GM12878 (cell line): Measurements from ENCODE around the gene NFE2L3. TPM values are rescaled to one million over a fixed set of nuclear protein-coding genes. Genes with fewer than 3 reads are reported as not detected.

Experiments
- ATAC-seq: fragments of 200-7000 bp; cut with Tn5 transposase; 3 replicates; pipeline ENCODE4 v1.9.1; 2020; ENCODE audit warnings: mild to moderate bottlenecking, moderate library complexity
- BruUV-seq: library from RNA; stranded (reverse); fragments of 400-500 nt; replicated peaks from 2 replicates; lab custom pipeline; 2021; lab: Mats Ljungman, UMichigan
- CTCF ChIA-PET: fragments of 300-600 bp; sonication (Branson Sonifier 250); formaldehyde crosslinking; extraction: SDS; loops from one replicate; lab custom pipeline; 2021; ENCODE audit warnings: inconsistent platforms; lab: Yijun Ruan, JAX
- POLR2A ChIA-PET: fragments of 350-600 bp; formaldehyde crosslinking; extraction: SDS; loops from one replicate; lab custom pipeline; 2021; ENCODE audit warnings: inconsistent platforms; lab: Charles Lee
- RAD21 ChIA-PET: fragments of 300-600 bp; sonication (Branson Sonifier 250); formaldehyde crosslinking; loops from one replicate; lab custom pipeline; 2023; ENCODE audit warnings: antibody characterized with exemption; ENCODE audit not compliant: unreplicated experiment; lab: Charles Lee
- SMC1A ChIA-PET: fragments of 300-600 bp; sonication (Branson Sonifier 250); formaldehyde crosslinking; loops from one replicate; lab custom pipeline; 2023; ENCODE audit not compliant: unreplicated experiment, uncharacterized antibody; lab: Charles Lee
- DNase-seq: peaks from one replicate; pipeline ENCODE4 v3.0.0-alpha.2; 2011; ENCODE audit warnings: low read depth, low spot score
- FAIRE-seq: peaks from 3 replicates; lab custom pipeline; 2011; peaks lifted over from hg19 to GRCh38; lab: Jason Lieb, UNC
- H2AFZ ChIP-seq: 2 replicates; pipeline ENCODE4 v1.6.0; 2011; ENCODE audit warnings: low read depth, low read length, control low read depth; ENCODE audit not compliant: control insufficient read depth
- H3K27ac ChIP-seq: 2 replicates; pipeline ENCODE4 v1.5.1; 2011; ENCODE audit warnings: control low read depth; ENCODE audit not compliant: control insufficient read depth, insufficient read depth
- H3K27me3 ChIP-seq, 2 experiments: replicated peaks in 1 of 2; 2 replicates each; pipeline versions ENCODE4 v1.6.0 to v1.6.1; 2011; ENCODE audit warnings: low read length in 1 of 2; ENCODE audit not compliant: control insufficient read depth in 2 of 2, insufficient read depth in 2 of 2
- H3K36me3 ChIP-seq, 2 experiments: 2 replicates each; pipeline ENCODE4 v1.5.1; 2011; ENCODE audit warnings: low read length in 1 of 2; ENCODE audit not compliant: control insufficient read depth in 2 of 2, insufficient read depth in 2 of 2
- H3K4me1 ChIP-seq: 2 replicates; pipeline ENCODE4 v1.6.1; 2011; ENCODE audit warnings: mild to moderate bottlenecking, low read length, moderate library complexity, mixed read lengths; ENCODE audit not compliant: control insufficient read depth, insufficient read depth
- H3K4me2 ChIP-seq: 2 replicates; pipeline ENCODE4 v1.6.0; 2011; ENCODE audit warnings: control low read depth; ENCODE audit not compliant: control insufficient read depth, insufficient read depth
- H3K4me3 ChIP-seq: fragments of 200-600 bp; sonication (generic); 2 replicates; pipeline ENCODE4 v1.5.1; 2016
- H3K79me2 ChIP-seq: 2 replicates; pipeline ENCODE4 v1.6.0; 2011; ENCODE audit warnings: low read length; ENCODE audit not compliant: control insufficient read depth, insufficient read depth
- H3K9ac ChIP-seq: 2 replicates; pipeline ENCODE4 v1.8.0; 2011; ENCODE audit warnings: low read length, control low read depth, mixed read lengths; ENCODE audit not compliant: control insufficient read depth, insufficient read depth
- H3K9me3 ChIP-seq: replicated peaks from 3 replicates; pipeline ENCODE4 v1.5.1; 2011; ENCODE audit warnings: mild to moderate bottlenecking, low read length; ENCODE audit not compliant: control insufficient read depth, insufficient read depth
- H4K20me1 ChIP-seq: 2 replicates; pipeline ENCODE4 v1.6.0; 2011; ENCODE audit not compliant: control insufficient read depth, insufficient read depth
- CHD4 ChIP-seq: fragments of 200-600 bp; sonication (generic); IDR thresholded peaks from 2 replicates; pipeline ENCODE4 v1.6.1; 2016; ENCODE audit warnings: mild to moderate bottlenecking
- HCFC1 ChIP-seq: fragments of 150-350 bp; IDR thresholded peaks from 2 replicates; pipeline ENCODE4 v1.6.1; 2014; ENCODE audit warnings: low read length
- KDM1A ChIP-seq: fragments of 200-600 bp; sonication (generic); IDR thresholded peaks from 2 replicates; pipeline ENCODE4 v1.6.1; 2016; ENCODE audit warnings: borderline replicate concordance
- RUNX3 ChIP-seq: IDR thresholded peaks from 2 replicates; pipeline ENCODE4 v1.6.1; 2012; ENCODE audit warnings: low read length, inconsistent platforms
- SRF ChIP-seq, 2 experiments: IDR thresholded peaks; 2 replicates each; pipeline ENCODE4 v1.6.1; 2011; ENCODE audit warnings: low read depth in 2 of 2, low read length in 2 of 2, mild to moderate bottlenecking in 1 of 2, moderate library complexity in 1 of 2
- WGBS: methylation state at CpG from one replicate; pipeline ENCODE4 v1.1.6; 2016; ENCODE audit warnings: low lambda C conversion rate; ENCODE audit not compliant: insufficient replicate concordance, insufficient coverage; ENCODE audit errors: missing lambda C conversion rate; 5-methylcytosine and 5-hydroxymethylcytosine counted together
- in situ Hi-C: fragments of 300-500 bp; cut with MboI; formaldehyde crosslinking; loops from 9 replicates; pipeline ENCODE4 v1.14.3; 2018; ENCODE audit warnings: mixed read lengths
- intact Hi-C: fragments of 100-400 bp; cut with micrococcal nuclease; formaldehyde crosslinking; loops from one replicate; pipeline ENCODE4 v1.14.2; 2022; ENCODE audit not compliant: unreplicated experiment
- polyA plus RNA-seq, 11 experiments: library from polyadenylated mRNA; depleted of rRNA in 4 of 11; unstranded in 6 of 11; stranded (reverse) in 5 of 11; fragments of >200 nt; fragmentation: Nextera tagmentation in 4 of 11; fragmentation: Illumina TruSeq in 1 of 11; extraction: Ambion mirVana in 4 of 11; extraction: Trizol in 1 of 11; gene quantifications; 1 replicate in 1 of 11; 2 replicates in 10 of 11; pipeline versions ENCODE4 v1.2.1 to v1.2.3, GENCODE V29; 2011 to 2016; ENCODE audit warnings: inconsistent platforms in 2 of 11, missing spikeins in 2 of 11, low read depth in 1 of 11
- total RNA-seq, 4 experiments: library from RNA; depleted of rRNA in 3 of 4; stranded (reverse); fragments of >200 nt in 3 of 4; fragmentation: Illumina TruSeq in 1 of 4; extraction: Trizol in 1 of 4; gene quantifications; 2 replicates each; pipeline versions ENCODE4 v1.2.1 to v1.2.3, GENCODE V29; 2013 to 2021
- TF ChIP-seq, protein P1 (sequence below): fragments of 450-650 bp; IDR thresholded peaks from 2 replicates; pipeline ENCODE4 v1.6.1; 2014; ENCODE audit warnings: mild to moderate bottlenecking
- TF ChIP-seq, protein P2 (sequence below): fragments of 450-650 bp; IDR thresholded peaks from 2 replicates; pipeline ENCODE4 v1.6.1; 2017; ENCODE audit warnings: mild to moderate bottlenecking, low read depth, inconsistent platforms; ENCODE audit not compliant: poor library complexity, severe bottlenecking
- TF ChIP-seq, protein P3 (sequence below): fragments of 150-350 bp; IDR thresholded peaks from 2 replicates; pipeline ENCODE4 v1.6.1; 2016; ENCODE audit warnings: low read depth, low read length
- TF ChIP-seq, protein P4 (sequence below): fragments of 450-650 bp; formaldehyde crosslinking; IDR thresholded peaks from 2 replicates; pipeline ENCODE4 v1.5.0; 2022; ENCODE audit warnings: mild to moderate bottlenecking, missing genetic modification characterization
- TF ChIP-seq, protein P5 (sequence below): IDR thresholded peaks from 2 replicates; pipeline ENCODE4 v1.6.1; 2011; ENCODE audit warnings: borderline replicate concordance, low read depth, mild to moderate bottlenecking, moderate library complexity, low read length; ENCODE audit not compliant: insufficient read depth, poor library complexity, severe bottlenecking

The NFE2L3 gene
- total and polyA plus RNA-seq, 10 of the 15 experiments (the other 5 are each of a cell fraction or from before 2014, with no cell fraction given), result 4.4 to 34.9 (median 13.0) TPM

DNA sequence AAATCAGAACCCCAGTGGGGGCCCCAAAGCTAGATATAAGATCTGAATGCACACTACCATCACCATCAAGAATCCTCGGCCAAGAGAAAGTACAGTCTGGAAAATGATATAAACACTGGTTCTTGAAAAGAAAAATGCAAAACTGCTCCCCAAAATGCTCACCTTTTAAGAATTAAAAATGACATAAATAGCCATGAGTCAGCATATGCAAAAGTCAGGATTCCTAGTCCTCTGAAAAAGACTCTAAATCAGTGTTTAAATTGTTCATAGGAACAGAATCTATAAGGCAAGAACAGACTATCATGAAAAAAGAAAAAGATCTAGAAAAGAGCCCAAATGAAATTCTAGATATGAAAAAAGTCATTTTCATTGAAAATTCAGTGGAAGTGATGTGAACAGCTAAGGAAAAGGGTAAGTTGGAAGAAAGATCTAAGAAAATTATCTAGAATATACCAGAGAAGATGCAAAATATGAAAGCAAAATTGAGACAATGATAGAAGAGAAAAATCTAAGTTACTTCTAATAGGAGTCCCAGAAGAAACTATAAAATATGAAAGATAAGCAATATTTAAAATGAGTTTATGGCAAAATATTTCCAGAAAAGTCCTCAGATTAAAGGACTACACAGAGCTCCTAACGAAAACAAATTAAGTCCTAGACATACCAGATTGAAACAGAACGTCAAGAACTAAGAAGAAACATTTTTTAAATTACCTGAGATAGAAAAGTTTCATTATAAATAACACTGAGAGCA, 29.7 kb downstream of the NFE2L3 start:
- Histone ChIP-seq H3K79me2 (no peaks in the 10 kb centered on the region), H3K4me3 (no peak overlapping the region), H4K20me1 (no peaks in the 10 kb centered on the region), H3K27ac (no peak overlapping the region), H2AFZ (no peak overlapping the region), H3K27me3 (no peaks in the 10 kb centered on the region), H3K9ac (no peak overlapping the region), H3K4me1 (no peaks in the 10 kb centered on the region; the same call in 1 of the 2 replicates), H3K9me3 (no peaks in the 10 kb centered on the region), H3K36me3 (peaks cover 0 to 6% of the 10 kb centered on the region in 2 experiments; a peak in 2 of 4 replicates), H3K4me2 (no peak overlapping the region)
- CTCF ChIA-PET, result interaction anchor here (0.7 to 5.7 kb wide), 6 partner anchors 10 to 289 kb away, joined by 3 to 25 read pairs (median 4); no protein-coding TSS in a partner anchor
- SMC1A ChIA-PET, result interaction anchor here (0.6 to 3.3 kb wide), 8 partner anchors 8 to 213 kb away, joined by 3 to 17 read pairs (median 4); no protein-coding TSS in a partner anchor
- RAD21 ChIA-PET, result interaction anchor here (1.3 to 2.7 kb wide), 4 partner anchors 11 to 90 kb away, joined by 3 to 17 read pairs (median 6); no protein-coding TSS in a partner anchor
- POLR2A ChIA-PET, result interaction anchor here (2.5 to 4.7 kb wide), 3 partner anchors 10 to 15 kb away, joined by 9 to 25 read pairs (median 17); no protein-coding TSS in a partner anchor
- DNase-seq (no peak), ATAC-seq (no peak), FAIRE-seq (no peak)
- no TSS peak for BruUV-seq
- intact Hi-C loops (no loop called here), in situ Hi-C loops (no loop called here)
- TF ChIP-seq SRF (IDR thresholded peaks at IDR 0.05; ENCODE audit: low read depth in 2 of 2, low read length in 2 of 2) (no peak), RUNX3 (no peak), HCFC1 (no peak), CHD4 (no peak), KDM1A (no peak)
- TF ChIP-seq, protein P1, sequence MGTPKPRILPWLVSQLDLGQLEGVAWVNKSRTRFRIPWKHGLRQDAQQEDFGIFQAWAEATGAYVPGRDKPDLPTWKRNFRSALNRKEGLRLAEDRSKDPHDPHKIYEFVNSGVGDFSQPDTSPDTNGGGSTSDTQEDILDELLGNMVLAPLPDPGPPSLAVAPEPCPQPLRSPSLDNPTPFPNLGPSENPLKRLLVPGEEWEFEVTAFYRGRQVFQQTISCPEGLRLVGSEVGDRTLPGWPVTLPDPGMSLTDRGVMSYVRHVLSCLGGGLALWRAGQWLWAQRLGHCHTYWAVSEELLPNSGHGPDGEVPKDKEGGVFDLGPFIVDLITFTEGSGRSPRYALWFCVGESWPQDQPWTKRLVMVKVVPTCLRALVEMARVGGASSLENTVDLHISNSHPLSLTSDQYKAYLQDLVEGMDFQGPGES, result no peak
- TF ChIP-seq, protein P2, sequence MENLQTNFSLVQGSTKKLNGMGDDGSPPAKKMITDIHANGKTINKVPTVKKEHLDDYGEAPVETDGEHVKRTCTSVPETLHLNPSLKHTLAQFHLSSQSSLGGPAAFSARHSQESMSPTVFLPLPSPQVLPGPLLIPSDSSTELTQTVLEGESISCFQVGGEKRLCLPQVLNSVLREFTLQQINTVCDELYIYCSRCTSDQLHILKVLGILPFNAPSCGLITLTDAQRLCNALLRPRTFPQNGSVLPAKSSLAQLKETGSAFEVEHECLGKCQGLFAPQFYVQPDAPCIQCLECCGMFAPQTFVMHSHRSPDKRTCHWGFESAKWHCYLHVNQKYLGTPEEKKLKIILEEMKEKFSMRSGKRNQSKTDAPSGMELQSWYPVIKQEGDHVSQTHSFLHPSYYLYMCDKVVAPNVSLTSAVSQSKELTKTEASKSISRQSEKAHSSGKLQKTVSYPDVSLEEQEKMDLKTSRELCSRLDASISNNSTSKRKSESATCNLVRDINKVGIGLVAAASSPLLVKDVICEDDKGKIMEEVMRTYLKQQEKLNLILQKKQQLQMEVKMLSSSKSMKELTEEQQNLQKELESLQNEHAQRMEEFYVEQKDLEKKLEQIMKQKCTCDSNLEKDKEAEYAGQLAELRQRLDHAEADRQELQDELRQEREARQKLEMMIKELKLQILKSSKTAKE, result no peak
- TF ChIP-seq, protein P3, sequence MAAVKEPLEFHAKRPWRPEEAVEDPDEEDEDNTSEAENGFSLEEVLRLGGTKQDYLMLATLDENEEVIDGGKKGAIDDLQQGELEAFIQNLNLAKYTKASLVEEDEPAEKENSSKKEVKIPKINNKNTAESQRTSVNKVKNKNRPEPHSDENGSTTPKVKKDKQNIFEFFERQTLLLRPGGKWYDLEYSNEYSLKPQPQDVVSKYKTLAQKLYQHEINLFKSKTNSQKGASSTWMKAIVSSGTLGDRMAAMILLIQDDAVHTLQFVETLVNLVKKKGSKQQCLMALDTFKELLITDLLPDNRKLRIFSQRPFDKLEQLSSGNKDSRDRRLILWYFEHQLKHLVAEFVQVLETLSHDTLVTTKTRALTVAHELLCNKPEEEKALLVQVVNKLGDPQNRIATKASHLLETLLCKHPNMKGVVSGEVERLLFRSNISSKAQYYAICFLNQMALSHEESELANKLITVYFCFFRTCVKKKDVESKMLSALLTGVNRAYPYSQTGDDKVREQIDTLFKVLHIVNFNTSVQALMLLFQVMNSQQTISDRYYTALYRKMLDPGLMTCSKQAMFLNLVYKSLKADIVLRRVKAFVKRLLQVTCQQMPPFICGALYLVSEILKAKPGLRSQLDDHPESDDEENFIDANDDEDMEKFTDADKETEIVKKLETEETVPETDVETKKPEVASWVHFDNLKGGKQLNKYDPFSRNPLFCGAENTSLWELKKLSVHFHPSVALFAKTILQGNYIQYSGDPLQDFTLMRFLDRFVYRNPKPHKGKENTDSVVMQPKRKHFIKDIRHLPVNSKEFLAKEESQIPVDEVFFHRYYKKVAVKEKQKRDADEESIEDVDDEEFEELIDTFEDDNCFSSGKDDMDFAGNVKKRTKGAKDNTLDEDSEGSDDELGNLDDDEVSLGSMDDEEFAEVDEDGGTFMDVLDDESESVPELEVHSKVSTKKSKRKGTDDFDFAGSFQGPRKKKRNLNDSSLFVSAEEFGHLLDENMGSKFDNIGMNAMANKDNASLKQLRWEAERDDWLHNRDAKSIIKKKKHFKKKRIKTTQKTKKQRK, result no peak
- TF ChIP-seq, protein P4, sequence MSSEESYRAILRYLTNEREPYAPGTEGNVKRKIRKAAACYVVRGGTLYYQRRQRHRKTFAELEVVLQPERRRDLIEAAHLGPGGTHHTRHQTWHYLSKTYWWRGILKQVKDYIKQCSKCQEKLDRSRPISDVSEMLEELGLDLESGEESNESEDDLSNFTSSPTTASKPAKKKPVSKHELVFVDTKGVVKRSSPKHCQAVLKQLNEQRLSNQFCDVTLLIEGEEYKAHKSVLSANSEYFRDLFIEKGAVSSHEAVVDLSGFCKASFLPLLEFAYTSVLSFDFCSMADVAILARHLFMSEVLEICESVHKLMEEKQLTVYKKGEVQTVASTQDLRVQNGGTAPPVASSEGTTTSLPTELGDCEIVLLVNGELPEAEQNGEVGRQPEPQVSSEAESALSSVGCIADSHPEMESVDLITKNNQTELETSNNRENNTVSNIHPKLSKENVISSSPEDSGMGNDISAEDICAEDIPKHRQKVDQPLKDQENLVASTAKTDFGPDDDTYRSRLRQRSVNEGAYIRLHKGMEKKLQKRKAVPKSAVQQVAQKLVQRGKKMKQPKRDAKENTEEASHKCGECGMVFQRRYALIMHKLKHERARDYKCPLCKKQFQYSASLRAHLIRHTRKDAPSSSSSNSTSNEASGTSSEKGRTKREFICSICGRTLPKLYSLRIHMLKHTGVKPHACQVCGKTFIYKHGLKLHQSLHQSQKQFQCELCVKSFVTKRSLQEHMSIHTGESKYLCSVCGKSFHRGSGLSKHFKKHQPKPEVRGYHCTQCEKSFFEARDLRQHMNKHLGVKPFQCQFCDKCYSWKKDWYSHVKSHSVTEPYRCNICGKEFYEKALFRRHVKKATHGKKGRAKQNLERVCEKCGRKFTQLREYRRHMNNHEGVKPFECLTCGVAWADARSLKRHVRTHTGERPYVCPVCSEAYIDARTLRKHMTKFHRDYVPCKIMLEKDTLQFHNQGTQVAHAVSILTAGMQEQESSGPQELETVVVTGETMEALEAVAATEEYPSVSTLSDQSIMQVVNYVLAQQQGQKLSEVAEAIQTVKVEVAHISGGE (CRISPR knock-in tag), result no peak
- TF ChIP-seq, protein P5, sequence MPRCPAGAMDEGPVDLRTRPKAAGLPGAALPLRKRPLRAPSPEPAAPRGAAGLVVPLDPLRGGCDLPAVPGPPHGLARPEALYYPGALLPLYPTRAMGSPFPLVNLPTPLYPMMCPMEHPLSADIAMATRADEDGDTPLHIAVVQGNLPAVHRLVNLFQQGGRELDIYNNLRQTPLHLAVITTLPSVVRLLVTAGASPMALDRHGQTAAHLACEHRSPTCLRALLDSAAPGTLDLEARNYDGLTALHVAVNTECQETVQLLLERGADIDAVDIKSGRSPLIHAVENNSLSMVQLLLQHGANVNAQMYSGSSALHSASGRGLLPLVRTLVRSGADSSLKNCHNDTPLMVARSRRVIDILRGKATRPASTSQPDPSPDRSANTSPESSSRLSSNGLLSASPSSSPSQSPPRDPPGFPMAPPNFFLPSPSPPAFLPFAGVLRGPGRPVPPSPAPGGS, result no peak
- 80% methylated on average over 3 of the region's 3 CpGs for WGBS
